Stimulated activated CD8-positive, alpha-beta memory T cell treated with anti-CD3 and anti-CD28 coated beads, Interleukin-12 subunit alpha, Interleukin-12 subunit beta, amount 100 ng/mL, for 24 hours (primary cell): ENCODE results near the gene CUL4A.
"Not testable (repeated sequence)": the region's sequence is repeated elsewhere in the genome, so short reads cannot be mapped to it uniquely, and the experiment has no call there.

Experiments
- DNase-seq: peaks from one replicate; pipeline ENCODE4 v3.0.0-alpha.2; 2020; ENCODE audit errors: extremely low read depth

Gene CUL4A

GRCh38 chr13:113292021-113292862 lies 82.8 kb downstream of the CUL4A start:
- DNase-seq, result no peak

- no peak for DNase-seq
Measured at GRCh38 chr13:113293686-113294085, 84.3 kb downstream of the CUL4A start.

- DNase-seq, result no peak
Measured at GRCh38 chr13:113295776-113296175, 86.4 kb downstream of the CUL4A start.

GRCh38 chr13:113296823-113297369 lies 87.5 kb downstream of the CUL4A start, which contains the start of gene LAMP1:
LAMP1 (plus strand) TSS chr13:113297239; CDS start chr13:113297435, 196 bp downstream.
- peak; percentile 96 for DNase-seq

GRCh38 chr13:113297370-113298042 lies 88.1 kb downstream of the CUL4A start:
- peak; percentile 5 for DNase-seq

- DNase-seq, result no peak
Measured at GRCh38 chr13:113298043-113298945, 88.9 kb downstream of the CUL4A start.

GRCh38 chr13:113299951-113300350 lies 90.5 kb downstream of the CUL4A start:
- no peak for DNase-seq

- DNase-seq, result no peak
Measured at GRCh38 chr13:113302986-113303385, 93.6 kb downstream of the CUL4A start.

GRCh38 chr13:113304121-113304520 lies 94.7 kb downstream of the CUL4A start:
- DNase-seq, result no peak

- DNase-seq, result no peak
Measured at GRCh38 chr13:113305208-113305607, 95.8 kb downstream of the CUL4A start.

- no peak for DNase-seq
Measured at GRCh38 chr13:113307491-113307890, 98.1 kb downstream of the CUL4A start.

GRCh38 chr13:113309473-113309872 lies 100.1 kb downstream of the CUL4A start:
- DNase-seq, result no peak

GRCh38 chr13:113314112-113314511 lies 104.7 kb downstream of the CUL4A start:
- DNase-seq, result not testable (repeated sequence)

GRCh38 chr13:113314895-113315470 lies 105.6 kb downstream of the CUL4A start:
- DNase-seq, result not testable (repeated sequence)

GRCh38 chr13:113315992-113316391 lies 106.6 kb downstream of the CUL4A start:
- DNase-seq, result no peak
